Ovary (tissue), 3 donors: ENCODE measurements around the gene ESRP2.

Experiments used
- POLR2A ChIP-seq: fragments of 450-650 bp; IDR thresholded peaks from one replicate; pipeline ENCODE4 v1.6.1; 2017; ENCODE audit warnings: antibody characterized with exemption, mild to moderate bottlenecking, moderate library complexity
- TF ChIP-seq, protein P1 (sequence below), 3 donors: fragments of 450-650 bp in 2 of 3; fragments of 200-600 bp in 1 of 3; IDR thresholded peaks; one replicate each; pipeline versions ENCODE4 v1.5.1 to v1.8.0; 2016 to 2022; ENCODE audit warnings: antibody characterized with exemption in 3 of 3, mild to moderate bottlenecking in 1 of 3
- donor health status: DM: no; HTN: no; CAD: no.

- TF ChIP-seq, protein P1, sequence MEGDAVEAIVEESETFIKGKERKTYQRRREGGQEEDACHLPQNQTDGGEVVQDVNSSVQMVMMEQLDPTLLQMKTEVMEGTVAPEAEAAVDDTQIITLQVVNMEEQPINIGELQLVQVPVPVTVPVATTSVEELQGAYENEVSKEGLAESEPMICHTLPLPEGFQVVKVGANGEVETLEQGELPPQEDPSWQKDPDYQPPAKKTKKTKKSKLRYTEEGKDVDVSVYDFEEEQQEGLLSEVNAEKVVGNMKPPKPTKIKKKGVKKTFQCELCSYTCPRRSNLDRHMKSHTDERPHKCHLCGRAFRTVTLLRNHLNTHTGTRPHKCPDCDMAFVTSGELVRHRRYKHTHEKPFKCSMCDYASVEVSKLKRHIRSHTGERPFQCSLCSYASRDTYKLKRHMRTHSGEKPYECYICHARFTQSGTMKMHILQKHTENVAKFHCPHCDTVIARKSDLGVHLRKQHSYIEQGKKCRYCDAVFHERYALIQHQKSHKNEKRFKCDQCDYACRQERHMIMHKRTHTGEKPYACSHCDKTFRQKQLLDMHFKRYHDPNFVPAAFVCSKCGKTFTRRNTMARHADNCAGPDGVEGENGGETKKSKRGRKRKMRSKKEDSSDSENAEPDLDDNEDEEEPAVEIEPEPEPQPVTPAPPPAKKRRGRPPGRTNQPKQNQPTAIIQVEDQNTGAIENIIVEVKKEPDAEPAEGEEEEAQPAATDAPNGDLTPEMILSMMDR (IDR thresholded peaks at IDR 0.05), result no peak
- TF ChIP-seq POLR2A, result no peak
Measured at GRCh38 chr16:68188170-68188569, 47.8 kb downstream of the ESRP2 start.
